NCI-H748 treated with DMSO at 0.1 percent for 48 hours (cell line): ENCODE measurements around the gene PELI3.

ENCODE experiments used
- DNase-seq: peaks from one replicate; lab custom pipeline; 2025; lab: John Stamatoyannopoulos, UW

PELI3 gene

DNA sequence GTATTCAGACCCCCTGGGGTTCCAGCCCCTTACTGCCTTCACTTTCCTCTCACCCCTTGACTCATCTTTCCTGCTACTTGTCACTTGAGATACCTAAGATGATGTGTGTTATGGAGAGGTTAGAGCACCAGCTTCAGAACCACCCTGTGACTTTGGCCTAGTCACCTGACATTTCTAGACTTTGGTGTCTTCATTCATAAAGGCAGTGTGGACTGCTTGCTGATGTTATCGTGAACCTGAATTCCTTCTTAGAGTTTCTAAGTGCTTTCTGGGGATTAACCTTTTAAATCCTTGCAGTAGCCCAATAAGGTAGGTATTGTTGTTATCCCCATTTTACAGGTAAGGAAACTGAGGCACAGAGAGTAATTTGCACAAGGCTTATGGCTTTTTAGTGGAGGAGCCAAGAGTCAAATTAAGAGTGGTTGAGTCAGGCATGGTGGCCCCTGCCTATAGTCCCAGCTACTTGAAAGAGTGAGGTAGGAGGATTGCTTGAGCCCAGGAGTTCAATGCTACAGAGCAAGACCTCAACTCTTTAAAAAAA is 38.6 kb downstream of the PELI3 start:
- DNase-seq, result no peak

DNA sequence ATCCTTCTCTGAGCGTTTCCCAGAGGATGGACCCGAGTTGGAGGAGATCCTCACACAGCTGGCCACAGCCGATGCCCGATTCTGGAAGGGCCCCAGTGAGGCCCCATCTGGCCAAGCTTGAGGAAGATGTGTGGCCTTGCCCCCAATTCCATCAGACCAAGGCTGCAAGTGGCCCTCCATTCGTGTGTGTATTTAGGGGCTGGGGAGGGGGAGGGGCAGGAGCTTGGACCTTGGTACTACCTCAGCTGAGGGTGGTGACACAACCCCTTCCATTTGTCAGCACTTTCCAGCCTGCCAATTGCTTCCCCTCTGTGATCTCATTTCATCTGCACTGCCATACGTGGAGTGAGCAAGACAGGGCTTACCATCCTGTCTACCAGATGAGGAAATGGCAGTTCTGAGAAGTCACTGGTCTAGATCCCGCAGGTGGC is 42.4 kb downstream of the PELI3 start:
- DNase-seq, result no peak

DNA sequence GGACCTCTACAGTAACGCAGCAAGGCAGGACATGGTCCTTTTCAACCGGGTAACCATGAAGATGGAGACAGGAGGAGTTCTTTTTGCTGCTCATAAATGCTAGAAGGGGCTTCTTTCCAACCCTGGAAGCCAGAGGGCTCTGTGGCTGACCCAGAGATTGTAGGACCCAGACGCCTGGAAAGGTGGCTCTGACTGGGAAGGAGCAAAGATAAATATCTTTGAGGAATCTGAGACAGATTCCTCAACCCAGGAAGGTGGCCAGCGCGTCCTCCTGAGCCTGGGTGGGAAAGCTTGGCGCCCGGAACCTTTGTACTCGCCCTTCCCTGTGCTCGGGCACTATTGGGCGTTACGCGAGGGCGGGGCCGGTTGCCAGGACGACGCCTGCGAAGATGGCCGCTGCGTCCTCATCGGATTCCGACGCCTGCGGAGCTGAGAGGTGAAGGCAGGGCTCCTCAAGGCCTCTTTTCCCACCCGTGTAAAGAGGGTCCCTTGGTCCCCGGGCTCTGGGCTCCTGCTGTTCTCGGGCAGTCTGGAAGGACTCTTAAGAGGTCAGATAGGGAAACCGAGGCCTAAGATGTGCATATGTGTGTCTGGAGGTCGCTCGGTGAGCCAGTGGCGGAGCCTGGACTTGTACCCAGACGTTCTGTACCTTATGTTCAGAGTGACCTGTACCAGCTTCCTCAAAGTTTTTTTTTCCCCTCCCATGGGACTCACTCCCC is 43.7 kb downstream of the PELI3 start, which contains the start of gene BBS1:
Gene BBS1 (plus strand): TSS at position 365 of the 719 bp plus-strand sequence. CDS start 25 bp downstream, at position 390.
- peak; percentile 41 for DNase-seq

DNA sequence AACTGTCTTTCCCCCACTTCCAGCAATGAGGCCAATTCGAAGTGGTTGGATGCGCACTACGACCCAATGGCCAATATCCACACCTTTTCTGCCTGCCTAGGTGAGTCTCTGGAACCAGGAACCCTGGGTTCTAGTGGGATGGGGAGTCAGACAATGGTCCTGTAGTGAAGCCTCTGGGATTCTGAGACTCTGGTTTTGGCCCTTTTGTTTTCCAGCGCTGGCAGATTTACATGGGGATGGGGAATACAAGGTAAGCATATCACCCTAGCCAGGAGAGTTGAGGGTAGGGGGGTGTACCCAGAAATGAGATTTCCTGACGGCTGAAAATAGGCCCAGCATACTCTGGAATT is 44.3 kb downstream of the PELI3 start:
- DNase-seq, result no peak

DNA sequence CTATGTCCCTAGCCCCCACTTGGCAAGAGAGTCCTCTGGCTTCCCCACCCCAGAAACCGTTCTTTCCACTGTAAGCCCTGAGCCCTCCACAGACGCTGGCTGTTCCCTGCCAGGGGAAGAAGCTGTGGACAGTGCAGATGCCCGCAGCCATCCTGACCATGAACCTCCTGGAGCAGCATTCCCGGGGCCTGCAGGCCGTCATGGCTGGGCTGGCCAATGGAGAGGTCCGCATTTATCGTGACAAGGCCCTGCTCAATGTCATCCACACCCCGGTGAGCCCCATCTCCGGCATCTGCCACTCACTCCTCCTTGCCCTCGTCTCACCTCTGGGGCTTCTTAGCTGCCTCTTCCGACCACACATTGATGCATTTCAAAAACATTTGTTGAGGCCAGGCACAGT is 56.9 kb downstream of the PELI3 start:
- DNase-seq, result no peak

DNA sequence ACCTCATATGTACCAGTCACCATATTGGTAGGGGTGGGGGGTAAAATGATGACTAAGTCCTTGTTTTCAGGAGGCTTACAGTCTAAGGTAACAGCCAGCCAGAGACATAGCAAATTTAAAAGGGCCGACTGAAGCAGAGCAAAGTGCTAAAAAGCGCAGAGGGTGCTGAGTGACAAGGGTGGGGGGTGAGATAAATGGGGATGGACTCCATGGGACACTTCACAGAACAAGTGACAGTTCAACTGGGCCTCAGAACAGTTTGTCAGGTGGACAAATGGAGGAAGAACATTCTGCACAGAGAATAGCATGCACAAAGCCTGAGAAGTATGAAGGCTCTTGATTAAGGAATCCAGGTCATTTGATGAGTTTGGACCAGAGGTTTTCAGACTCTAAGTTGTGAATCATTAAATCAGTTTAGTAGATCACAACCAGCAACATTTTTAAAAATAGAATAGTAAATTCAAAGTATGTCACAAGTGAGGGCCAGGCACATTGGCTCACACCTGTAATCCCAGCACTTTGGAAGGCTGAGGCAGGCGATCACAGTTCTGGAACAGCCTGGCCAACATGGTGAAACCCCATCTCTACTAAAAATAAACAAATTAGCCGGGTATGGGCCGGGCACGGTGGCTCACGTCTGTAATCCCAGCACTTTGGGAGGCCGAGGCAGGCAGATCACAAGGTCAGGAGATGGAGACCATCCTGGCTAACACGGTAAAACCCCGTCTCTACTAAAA is 57.8 kb downstream of the PELI3 start:
- no peak for DNase-seq
